K562 (cell line): ENCODE results near the gene KCNK3. TPM values are rescaled to one million over a fixed set of nuclear protein-coding genes. Genes with fewer than 3 reads are reported as not detected.

Experiments
- ATAC-seq: fragments of 200-7000 bp; cut with Tn5 transposase; 3 replicates; pipeline ENCODE4 v1.9.1; 2020; ENCODE audit warnings: moderate library complexity
- BruUV-seq: library from RNA; stranded (reverse); fragments of 400-500 nt; replicated peaks from 2 replicates; lab custom pipeline; 2021; lab: Mats Ljungman, UMichigan
- CTCF ChIA-PET: fragments of 300-600 bp; formaldehyde crosslinking; extraction: SDS; loops from one replicate; lab custom pipeline; 2021; ENCODE audit warnings: low intra/inter-chr PET ratio; lab: Yijun Ruan, JAX
- POLR2A ChIA-PET: fragments of 300-600, 350-650 bp; sonication (Branson Sonifier 250); formaldehyde crosslinking; extraction: SDS; loops from one replicate; lab custom pipeline; 2021; ENCODE audit warnings: antibody characterized with exemption, inconsistent platforms; lab: Yijun Ruan, JAX
- DNase-seq, 4 experiments: peaks; one replicate each; pipeline versions ENCODE4 v3.0.0 to v3.0.0-alpha.2; 2011 to 2018; ENCODE audit warnings: low spot score in 3 of 4, mixed read lengths in 3 of 4; ENCODE audit errors: extremely low read depth in 1 of 4
- FAIRE-seq: peaks from 2 replicates; lab custom pipeline; 2011; peaks lifted over from hg19 to GRCh38; lab: Jason Lieb, UNC
- H2AFZ ChIP-seq: 2 replicates; pipeline ENCODE4 v1.6.0; 2011; ENCODE audit warnings: low read depth, low read length, control low read depth, inconsistent platforms
- H3K27ac ChIP-seq: fragments of 200-600 bp; 3 replicates; pipeline ENCODE4 v1.8.0; 2011; ENCODE audit warnings: low read depth, mild to moderate bottlenecking, control low read depth, inconsistent platforms, low read length, moderate library complexity, mixed read lengths; ENCODE audit errors: extremely low read depth
- H3K27me3 ChIP-seq, 2 experiments: fragments of 300-600 bp in 1 of 2; 2 replicates in 1 of 2; 3 replicates in 1 of 2; pipeline versions ENCODE4 v1.6.0 to v1.8.0; 2011; ENCODE audit warnings: inconsistent platforms in 2 of 2, low read length in 2 of 2, mild to moderate bottlenecking in 1 of 2, mixed read lengths in 1 of 2, moderate library complexity in 1 of 2; ENCODE audit not compliant: control insufficient read depth in 2 of 2, insufficient read depth in 2 of 2
- H3K36me3 ChIP-seq: fragments of 300-600 bp; 3 replicates; pipeline ENCODE4 v1.8.0; 2011; ENCODE audit warnings: mild to moderate bottlenecking, low read length, inconsistent platforms; ENCODE audit not compliant: control insufficient read depth, insufficient read depth
- H3K4me1 ChIP-seq, 2 experiments: fragments of 200-600 bp in 1 of 2; replicated peaks in 1 of 2; 2 replicates in 1 of 2; 3 replicates in 1 of 2; pipeline versions ENCODE4 v1.5.1 to v1.8.0; 2011; ENCODE audit warnings: inconsistent platforms in 2 of 2, low read length in 2 of 2, mild to moderate bottlenecking in 1 of 2, mixed read lengths in 1 of 2, moderate library complexity in 1 of 2; ENCODE audit not compliant: control insufficient read depth in 2 of 2, insufficient read depth in 2 of 2
- H3K4me2 ChIP-seq: 2 replicates; pipeline ENCODE4 v1.6.1; 2011; ENCODE audit warnings: low read length, control low read depth, inconsistent platforms, mixed read lengths; ENCODE audit not compliant: insufficient read depth
- H3K4me3 ChIP-seq: fragments of 200-600 bp; sonication (generic), shearing (Covaris generic); 2 replicates; pipeline ENCODE4 v1.5.1; 2016; ENCODE audit warnings: control low read depth, inconsistent platforms
- H3K79me2 ChIP-seq: fragments of 200-600 bp; 3 replicates; pipeline ENCODE4 v1.8.0; 2011; ENCODE audit warnings: low read length, inconsistent platforms; ENCODE audit not compliant: control insufficient read depth, insufficient read depth
- H3K9ac ChIP-seq, 2 experiments: 2 replicates each; pipeline versions ENCODE4 v1.6.0 to v1.6.1; 2011; ENCODE audit warnings: low read depth in 2 of 2, low read length in 2 of 2, control low read depth in 1 of 2, inconsistent platforms in 1 of 2, mild to moderate bottlenecking in 1 of 2, mixed read lengths in 1 of 2; ENCODE audit not compliant: insufficient read depth in 1 of 2
- H3K9me1 ChIP-seq: one replicate; pipeline ENCODE4 v1.6.0; 2011; ENCODE audit warnings: inconsistent platforms, mild to moderate bottlenecking, low read length, moderate library complexity; ENCODE audit not compliant: control insufficient read depth, insufficient read depth
- H3K9me3 ChIP-seq: replicated peaks from 2 replicates; pipeline ENCODE4 v1.5.1; 2011; ENCODE audit warnings: low read depth, low read length, inconsistent platforms; ENCODE audit not compliant: control insufficient read depth, insufficient read depth
- H4K20me1 ChIP-seq: replicated peaks from 2 replicates; pipeline ENCODE4 v1.6.1; 2011; ENCODE audit warnings: low read length, inconsistent platforms, mixed read lengths; ENCODE audit not compliant: control insufficient read depth, insufficient read depth
- ELF1 ChIP-seq: fragments of 200-800 bp; sonication (Bioruptor generic); IDR thresholded peaks from 2 replicates; pipeline ENCODE4 v1.6.1; 2016; ENCODE audit warnings: missing genetic modification characterization, missing compliant biosample characterization
- ETS2 ChIP-seq: IDR thresholded peaks from 2 replicates; pipeline ENCODE4 v1.6.1; 2016; ENCODE audit warnings: borderline replicate concordance, missing genetic modification characterization, mild to moderate bottlenecking, moderate library complexity, missing compliant biosample characterization; ENCODE audit not compliant: poor library complexity, severe bottlenecking
- HNRNPL ChIP-seq: fragments of 200-400 bp; formaldehyde crosslinking; IDR thresholded peaks from 2 replicates; pipeline ENCODE4 v1.6.1; 2017; ENCODE audit warnings: low read depth, mild to moderate bottlenecking, low read length
- KAT8 ChIP-seq: fragments of 450-650 bp; IDR thresholded peaks from 2 replicates; pipeline ENCODE4 v1.6.1; 2016; ENCODE audit warnings: low read depth, mild to moderate bottlenecking
- MAFG ChIP-seq: fragments of 450-650 bp; conservative IDR thresholded peaks from 2 replicates; pipeline ENCODE4 v1.6.1; 2016; ENCODE audit warnings: missing genetic modification characterization, missing compliant biosample characterization
- MCM3 ChIP-seq: fragments of 450-650 bp; IDR thresholded peaks from 2 replicates; pipeline ENCODE4 v1.6.1; 2016
- NR2C1 ChIP-seq, 2 experiments: fragments of 450-650 bp; IDR thresholded peaks; 2 replicates each; pipeline ENCODE4 v1.6.1; 2017; ENCODE audit warnings: mild to moderate bottlenecking in 2 of 2, antibody characterized with exemption in 1 of 2, inconsistent platforms in 1 of 2, missing compliant biosample characterization in 1 of 2, missing genetic modification characterization in 1 of 2
- POLR2A ChIP-seq: fragments of 450-650 bp; conservative IDR thresholded peaks from 2 replicates; pipeline ENCODE4 v1.6.1; 2016
- RAD21 ChIP-seq, 2 experiments: fragments of 250-450 bp in 1 of 2; fragments of 450-650 bp in 1 of 2; sonication (Bioruptor Pico) in 1 of 2; formaldehyde crosslinking in 1 of 2; IDR thresholded peaks in 1 of 2; conservative IDR thresholded peaks in 1 of 2; 2 replicates each; pipeline versions ENCODE4 v1.4.0 to v1.8.0; 2020 to 2022; ENCODE audit warnings: mild to moderate bottlenecking in 2 of 2, moderate library complexity in 1 of 2
- RHOXF2B ChIP-seq: fragments of 250-450 bp; sonication (Bioruptor Pico); conservative IDR thresholded peaks from 2 replicates; pipeline ENCODE4 v1.5.1; 2021
- SMAD2 ChIP-seq: fragments of 150-350 bp; IDR thresholded peaks from 2 replicates; pipeline ENCODE4 v1.6.1; 2014; ENCODE audit warnings: low read depth, mild to moderate bottlenecking, low read length
- YBX1 ChIP-seq: fragments of 450-650 bp; IDR thresholded peaks from 2 replicates; pipeline ENCODE4 v1.7.1; 2016; ENCODE audit warnings: mild to moderate bottlenecking
- ZNF253 ChIP-seq: fragments of 250-450 bp; sonication (Bioruptor Pico); conservative IDR thresholded peaks from 2 replicates; pipeline ENCODE4 v1.6.1; 2021; ENCODE audit warnings: mild to moderate bottlenecking
- ZNF785 ChIP-seq: fragments of 250-450 bp; sonication (Bioruptor Pico); IDR thresholded peaks from 2 replicates; pipeline ENCODE4 v1.4.0; 2020; ENCODE audit warnings: mild to moderate bottlenecking
- WGBS: fragments of 100-300 bp; shearing (Covaris generic); methylation state at CpG from one replicate; pipeline ENCODE4 v1.1.6; 2016; ENCODE audit warnings: low coverage, mixed read lengths; ENCODE audit not compliant: insufficient coverage; ENCODE audit errors: missing lambda C conversion rate; 5-methylcytosine and 5-hydroxymethylcytosine counted together
- in situ Hi-C: fragments of 300-500 bp; cut with MboI; formaldehyde crosslinking; loops from 4 replicates; pipeline ENCODE4 v1.15.0; 2018; ENCODE audit warnings: inconsistent platforms, mixed read lengths
- intact Hi-C: fragments of 100-400 bp; cut with micrococcal nuclease; formaldehyde crosslinking; loops from 2 replicates; pipeline ENCODE4 v1.14.2; 2022
- polyA plus RNA-seq, 8 experiments: library from polyadenylated mRNA; depleted of rRNA in 4 of 8; stranded (reverse) in 5 of 8; unstranded in 3 of 8; fragments of >200 nt; fragmentation: Nextera tagmentation in 2 of 8; fragmentation: Illumina TruSeq in 1 of 8; extraction: Ambion mirVana in 2 of 8; extraction: Trizol in 1 of 8; gene quantifications; 2 replicates each; pipeline versions ENCODE4 v1.2.1 to v1.2.3, GENCODE V29; 2011 to 2014; ENCODE audit warnings: inconsistent platforms in 1 of 8, missing spikeins in 1 of 8
- total RNA-seq, 7 experiments: library from RNA; depleted of rRNA in 6 of 7; stranded (reverse); fragments of >200 nt in 6 of 7; fragmentation: Illumina TruSeq in 2 of 7; extraction: Trizol in 2 of 7; gene quantifications; 2 replicates each; pipeline versions ENCODE4 v1.2.1 to v1.2.3, GENCODE V29; 2011 to 2021; ENCODE audit warnings: low replicate concordance in 1 of 7
- TF ChIP-seq, protein P1 (sequence below): fragments of 200-800 bp; sonication (Bioruptor generic); IDR thresholded peaks from 2 replicates; pipeline ENCODE4 v1.6.1; 2016; ENCODE audit warnings: missing genetic modification characterization, missing compliant biosample characterization
- TF ChIP-seq, protein P2 (sequence below): sonication (generic); formaldehyde crosslinking; IDR thresholded peaks from 2 replicates; pipeline ENCODE4 v1.8.1; 2022; ENCODE audit warnings: missing genetic modification reagents

Gene KCNK3
- total and polyA plus RNA-seq, 9 of the 15 experiments (the other 6 are each of a cell fraction or from before 2014, with no cell fraction given): 0.01 to 0.20 (median 0.07) TPM; not detected in 5

DNA sequence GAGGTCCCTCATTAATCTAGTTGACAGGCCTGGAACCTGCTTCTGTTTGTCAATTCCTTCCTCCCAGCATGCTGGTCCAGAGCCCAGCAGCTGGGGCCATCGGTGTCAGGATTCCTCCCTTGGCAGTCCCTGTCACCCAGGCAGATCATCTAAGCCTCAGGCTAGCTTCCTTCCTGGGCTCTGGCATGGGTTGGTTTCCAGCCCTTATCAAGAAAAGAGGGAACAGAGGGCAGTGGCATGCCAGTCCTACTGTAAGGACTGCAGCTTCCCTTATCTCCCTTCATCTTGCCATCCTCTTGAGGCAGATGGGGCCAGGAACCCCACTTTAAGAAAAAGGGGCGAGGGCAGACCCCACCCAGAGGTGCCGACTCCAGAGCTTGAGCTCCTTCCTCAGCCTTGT lies 10.9 kb upstream of the KCNK3 start (continued):
- TF ChIP-seq, protein P1, sequence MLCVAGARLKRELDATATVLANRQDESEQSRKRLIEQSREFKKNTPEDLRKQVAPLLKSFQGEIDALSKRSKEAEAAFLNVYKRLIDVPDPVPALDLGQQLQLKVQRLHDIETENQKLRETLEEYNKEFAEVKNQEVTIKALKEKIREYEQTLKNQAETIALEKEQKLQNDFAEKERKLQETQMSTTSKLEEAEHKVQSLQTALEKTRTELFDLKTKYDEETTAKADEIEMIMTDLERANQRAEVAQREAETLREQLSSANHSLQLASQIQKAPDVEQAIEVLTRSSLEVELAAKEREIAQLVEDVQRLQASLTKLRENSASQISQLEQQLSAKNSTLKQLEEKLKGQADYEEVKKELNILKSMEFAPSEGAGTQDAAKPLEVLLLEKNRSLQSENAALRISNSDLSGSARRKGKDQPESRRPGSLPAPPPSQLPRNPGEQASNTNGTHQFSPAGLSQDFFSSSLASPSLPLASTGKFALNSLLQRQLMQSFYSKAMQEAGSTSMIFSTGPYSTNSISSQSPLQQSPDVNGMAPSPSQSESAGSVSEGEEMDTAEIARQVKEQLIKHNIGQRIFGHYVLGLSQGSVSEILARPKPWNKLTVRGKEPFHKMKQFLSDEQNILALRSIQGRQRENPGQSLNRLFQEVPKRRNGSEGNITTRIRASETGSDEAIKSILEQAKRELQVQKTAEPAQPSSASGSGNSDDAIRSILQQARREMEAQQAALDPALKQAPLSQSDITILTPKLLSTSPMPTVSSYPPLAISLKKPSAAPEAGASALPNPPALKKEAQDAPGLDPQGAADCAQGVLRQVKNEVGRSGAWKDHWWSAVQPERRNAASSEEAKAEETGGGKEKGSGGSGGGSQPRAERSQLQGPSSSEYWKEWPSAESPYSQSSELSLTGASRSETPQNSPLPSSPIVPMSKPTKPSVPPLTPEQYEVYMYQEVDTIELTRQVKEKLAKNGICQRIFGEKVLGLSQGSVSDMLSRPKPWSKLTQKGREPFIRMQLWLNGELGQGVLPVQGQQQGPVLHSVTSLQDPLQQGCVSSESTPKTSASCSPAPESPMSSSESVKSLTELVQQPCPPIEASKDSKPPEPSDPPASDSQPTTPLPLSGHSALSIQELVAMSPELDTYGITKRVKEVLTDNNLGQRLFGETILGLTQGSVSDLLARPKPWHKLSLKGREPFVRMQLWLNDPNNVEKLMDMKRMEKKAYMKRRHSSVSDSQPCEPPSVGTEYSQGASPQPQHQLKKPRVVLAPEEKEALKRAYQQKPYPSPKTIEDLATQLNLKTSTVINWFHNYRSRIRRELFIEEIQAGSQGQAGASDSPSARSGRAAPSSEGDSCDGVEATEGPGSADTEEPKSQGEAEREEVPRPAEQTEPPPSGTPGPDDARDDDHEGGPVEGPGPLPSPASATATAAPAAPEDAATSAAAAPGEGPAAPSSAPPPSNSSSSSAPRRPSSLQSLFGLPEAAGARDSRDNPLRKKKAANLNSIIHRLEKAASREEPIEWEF (CRISPR knock-in tag): no peak
- TF ChIP-seq ELF1 (tag) (no peak), POLR2A (no peak)
- TF ChIP-seq, all 486 proteins: peak for 0

DNA sequence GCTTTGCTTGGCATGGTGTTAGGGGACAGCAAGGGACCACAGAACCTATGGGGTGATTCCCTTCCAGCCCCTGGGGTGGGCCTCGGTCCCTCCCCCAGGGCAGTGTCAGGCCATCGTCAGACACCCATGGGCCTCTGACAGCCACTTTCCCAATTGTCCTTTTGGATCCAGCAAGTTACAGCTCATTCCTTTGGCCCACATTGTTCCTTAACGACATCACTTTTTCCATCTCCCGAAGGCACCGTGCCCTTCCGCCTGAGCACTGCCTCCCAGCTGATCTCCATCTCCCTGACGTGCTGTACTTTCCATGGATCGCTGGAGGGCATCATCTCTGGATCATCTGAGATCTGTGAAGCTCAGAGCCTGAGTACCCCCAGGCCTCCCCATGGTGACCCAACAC lies 10.4 kb upstream of the KCNK3 start:
- in situ Hi-C loops: no loop called here
- Histone ChIP-seq H2AFZ (no peak overlapping the region), H3K9ac (no peak overlapping the region), H3K27ac (no peak overlapping the region), H3K4me1 (no peaks in the 10 kb centered on the region), H3K9me1 (no peaks in the 10 kb centered on the region), H3K27me3 (peaks cover 16 to 66% of the 10 kb centered on the region in 2 experiments), H3K9me3 (0 out of 2 replicates have a peak, but pooled peaks cover 3% of the 10 kb centered on the region), H3K79me2 (no peaks in the 10 kb centered on the region), H3K4me3 (no peak overlapping the region), H3K36me3 (no peaks in the 10 kb centered on the region), H4K20me1 (no peaks in the 10 kb centered on the region), H3K4me2 (no peak overlapping the region)
- no peak for ATAC-seq
- DNase-seq: no peak
- no peak for FAIRE-seq
- CTCF ChIA-PET: no interaction called here
- POLR2A ChIA-PET: interaction anchor here (1.6 kb wide), 1 partner anchor 9 kb away, joined by 3 read pairs; no protein-coding TSS in a partner anchor
- BruUV-seq: no TSS peak
- intact Hi-C loops: loop anchor here (5.0 kb wide), 1 partner anchor 60 kb away; no protein-coding TSS in a partner anchor
- 0% methylated on average over 8 of the region's 8 CpGs for WGBS
- no peak for TF ChIP-seq NR2C1 (IDR thresholded peaks at IDR 0.05)
- no peak for TF ChIP-seq NR2C1 (tag; IDR thresholded peaks at IDR 0.05)
- no peak for TF ChIP-seq KAT8
- no peak for TF ChIP-seq HNRNPL
- TF ChIP-seq MAFG (tag): no peak
- TF ChIP-seq ZNF785 (CRISPR knock-in tag): no peak
- TF ChIP-seq MCM3: no peak
- no peak for TF ChIP-seq YBX1
- TF ChIP-seq ETS2: no peak
- no peak for TF ChIP-seq RAD21 (CRISPR knock-in tag; conservative IDR thresholded peaks at IDR 0.05 in 1 of 2, IDR thresholded peaks at IDR 0.05 in 1 of 2)
- no peak for TF ChIP-seq ZNF253 (CRISPR knock-in tag)
- TF ChIP-seq, protein P2, sequence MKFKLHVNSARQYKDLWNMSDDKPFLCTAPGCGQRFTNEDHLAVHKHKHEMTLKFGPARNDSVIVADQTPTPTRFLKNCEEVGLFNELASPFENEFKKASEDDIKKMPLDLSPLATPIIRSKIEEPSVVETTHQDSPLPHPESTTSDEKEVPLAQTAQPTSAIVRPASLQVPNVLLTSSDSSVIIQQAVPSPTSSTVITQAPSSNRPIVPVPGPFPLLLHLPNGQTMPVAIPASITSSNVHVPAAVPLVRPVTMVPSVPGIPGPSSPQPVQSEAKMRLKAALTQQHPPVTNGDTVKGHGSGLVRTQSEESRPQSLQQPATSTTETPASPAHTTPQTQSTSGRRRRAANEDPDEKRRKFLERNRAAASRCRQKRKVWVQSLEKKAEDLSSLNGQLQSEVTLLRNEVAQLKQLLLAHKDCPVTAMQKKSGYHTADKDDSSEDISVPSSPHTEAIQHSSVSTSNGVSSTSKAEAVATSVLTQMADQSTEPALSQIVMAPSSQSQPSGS (CRISPR knock-in tag): no peak
- TF ChIP-seq RHOXF2B (CRISPR knock-in tag): no peak
- TF ChIP-seq SMAD2: no peak
